ENCODE measurements around the gene BTBD9.

DNA sequence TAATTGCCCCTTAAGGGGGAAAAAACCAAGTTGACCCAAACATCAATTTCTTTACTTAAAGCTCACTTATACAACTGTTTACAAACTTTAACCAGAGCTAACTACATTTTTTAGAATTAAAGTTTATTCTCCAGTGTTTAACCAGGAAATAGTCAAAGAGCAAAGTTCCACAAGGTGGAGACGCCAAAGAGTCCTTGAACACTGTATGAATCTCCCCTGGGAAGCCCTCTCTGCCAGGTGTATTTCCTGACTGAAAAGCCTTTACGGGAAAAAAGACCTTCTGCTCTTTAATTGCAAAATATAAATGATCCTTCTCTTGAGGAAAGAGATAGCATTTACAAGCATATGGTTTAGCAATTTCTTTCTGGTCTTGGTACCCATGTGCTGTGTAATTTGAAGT lies 36.2 kb downstream of the BTBD9 start:
- TF ChIP-seq, protein P1, sequence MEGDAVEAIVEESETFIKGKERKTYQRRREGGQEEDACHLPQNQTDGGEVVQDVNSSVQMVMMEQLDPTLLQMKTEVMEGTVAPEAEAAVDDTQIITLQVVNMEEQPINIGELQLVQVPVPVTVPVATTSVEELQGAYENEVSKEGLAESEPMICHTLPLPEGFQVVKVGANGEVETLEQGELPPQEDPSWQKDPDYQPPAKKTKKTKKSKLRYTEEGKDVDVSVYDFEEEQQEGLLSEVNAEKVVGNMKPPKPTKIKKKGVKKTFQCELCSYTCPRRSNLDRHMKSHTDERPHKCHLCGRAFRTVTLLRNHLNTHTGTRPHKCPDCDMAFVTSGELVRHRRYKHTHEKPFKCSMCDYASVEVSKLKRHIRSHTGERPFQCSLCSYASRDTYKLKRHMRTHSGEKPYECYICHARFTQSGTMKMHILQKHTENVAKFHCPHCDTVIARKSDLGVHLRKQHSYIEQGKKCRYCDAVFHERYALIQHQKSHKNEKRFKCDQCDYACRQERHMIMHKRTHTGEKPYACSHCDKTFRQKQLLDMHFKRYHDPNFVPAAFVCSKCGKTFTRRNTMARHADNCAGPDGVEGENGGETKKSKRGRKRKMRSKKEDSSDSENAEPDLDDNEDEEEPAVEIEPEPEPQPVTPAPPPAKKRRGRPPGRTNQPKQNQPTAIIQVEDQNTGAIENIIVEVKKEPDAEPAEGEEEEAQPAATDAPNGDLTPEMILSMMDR (IDR thresholded peaks at IDR 0.05) = no peak
- no peak for TF ChIP-seq POLR2A (IDR thresholded peaks at IDR 0.05)
